Muscle of leg (tissue), 11 donors: ENCODE results near the gene USP12. TPM values are rescaled to one million over a fixed set of nuclear protein-coding genes. Genes with fewer than 3 reads are reported as not detected.

Experiments used
- DNase-seq: peaks from one replicate; pipeline ENCODE4 v3.0.0; 2013
- H3K27ac ChIP-seq: one replicate; pipeline ENCODE4 v1.5.1; 2013; ENCODE audit warnings: mild to moderate bottlenecking, low read length, control low read depth
- H3K27me3 ChIP-seq: one replicate; pipeline ENCODE4 v1.6.1; 2013; ENCODE audit warnings: low read length; ENCODE audit not compliant: control insufficient read depth, insufficient read depth
- H3K36me3 ChIP-seq: one replicate; pipeline ENCODE4 v1.6.1; 2013; ENCODE audit warnings: low read length; ENCODE audit not compliant: control insufficient read depth, insufficient read depth
- H3K4me1 ChIP-seq: one replicate; pipeline ENCODE4 v1.6.1; 2013; ENCODE audit warnings: low read length; ENCODE audit not compliant: control insufficient read depth, insufficient read depth
- H3K4me3 ChIP-seq: one replicate; pipeline ENCODE4 v1.5.1; 2013; ENCODE audit warnings: low read length, control low read depth
- H3K9me3 ChIP-seq: replicated peaks from 2 replicates; pipeline ENCODE4 v1.6.1; 2013; ENCODE audit warnings: low read depth, low read length; ENCODE audit not compliant: control insufficient read depth
- WGBS: methylation state at CpG from one replicate; pipeline ENCODE4 v1.1.5; 2013; ENCODE audit warnings: missing lambda C conversion rate; ENCODE audit not compliant: insufficient coverage; 5-methylcytosine and 5-hydroxymethylcytosine counted together
- polyA plus RNA-seq, 8 donors: library from polyadenylated mRNA; unstranded; fragments of 120-200 nt; gene quantifications; one replicate each; pipeline versions ENCODE4 v1.2.1 to v1.2.3, GENCODE V29; 2013; ENCODE audit warnings: inconsistent platforms in 1 of 8, low replicate concordance in 1 of 8; ENCODE audit not compliant: insufficient read length in 8 of 8, insufficient read depth in 1 of 8
- total RNA-seq: library from RNA; stranded (reverse); fragments of 120-200 nt; gene quantifications from one replicate; pipeline ENCODE4 v1.2.4, GENCODE V29; 2013

USP12 gene
- total and polyA plus RNA-seq, 9 donors, result 17.6 to 24.4 (median 20.9) TPM

- Histone ChIP-seq H3K4me3 (no peak overlapping the region), H3K36me3 (no peaks in the 10 kb centered on the region), H3K9me3 (no peaks in the 10 kb centered on the region), H3K27me3 (no peaks in the 10 kb centered on the region), H3K4me1 (peaks cover 9% of the 10 kb centered on the region), H3K27ac (no peak overlapping the region)
- WGBS, result 100% methylated on average over 1 of the region's 2 CpGs
- DNase-seq, result no peak
Observed at GRCh38 chr13:27057817-27058216, 113.8 kb downstream of the USP12 start.

DNA sequence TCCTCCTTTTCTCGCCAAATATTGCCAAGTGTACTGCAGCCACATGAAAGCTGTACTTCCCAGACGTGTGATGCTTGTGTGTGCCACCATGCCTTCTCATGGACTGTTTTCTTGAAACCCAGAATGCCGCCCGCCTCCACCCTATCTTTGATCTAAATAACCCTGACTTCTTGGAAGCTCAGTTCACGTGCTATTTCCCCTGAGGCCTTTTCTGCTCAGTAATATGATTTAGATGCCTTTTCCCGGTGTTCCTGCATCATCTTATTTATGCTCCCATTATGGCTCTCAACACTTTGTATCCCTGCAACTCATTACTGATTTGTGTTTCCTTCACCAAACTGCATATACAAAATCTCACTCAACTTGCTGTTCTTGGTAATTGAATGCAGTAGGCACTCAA is 116.1 kb downstream of the USP12 start:
- Histone ChIP-seq H3K4me1 (peaks cover 9% of the 10 kb centered on the region), H3K4me3 (no peak overlapping the region), H3K36me3 (no peaks in the 10 kb centered on the region), H3K27ac (no peak overlapping the region), H3K9me3 (no peaks in the 10 kb centered on the region), H3K27me3 (no peaks in the 10 kb centered on the region)
- no peak for DNase-seq
- WGBS, result 43% methylated on average over 5 of the region's 6 CpGs

DNA sequence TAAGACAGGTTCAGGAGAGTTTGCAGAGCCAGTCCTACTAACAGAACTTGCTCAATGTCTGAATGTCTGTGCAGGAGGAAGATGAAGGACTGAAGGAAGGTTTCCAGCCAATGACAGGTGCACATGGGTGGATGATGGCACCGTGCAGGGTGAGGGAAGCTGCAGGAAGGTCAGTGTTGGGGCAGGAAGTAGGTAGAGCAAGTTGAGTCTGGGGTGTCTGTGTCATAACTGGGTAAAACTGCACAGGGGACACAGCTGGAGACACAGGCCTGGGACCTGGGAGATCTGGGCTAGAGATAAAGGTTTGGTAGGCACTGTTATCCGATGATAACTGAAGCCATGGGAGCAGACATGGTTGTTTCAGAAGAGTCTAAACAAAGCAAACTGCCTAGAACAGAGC is 116.9 kb downstream of the USP12 start:
- no peak overlapping the region for H3K27ac ChIP-seq
- H3K9me3 ChIP-seq, result no peaks in the 10 kb centered on the region
- no peaks in the 10 kb centered on the region for H3K36me3 ChIP-seq
- peaks cover 9% of the 10 kb centered on the region for H3K4me1 ChIP-seq
- H3K4me3 ChIP-seq, result no peak overlapping the region
- no peak for DNase-seq
- 89% methylated on average over 2 of the region's 2 CpGs for WGBS
- no peaks in the 10 kb centered on the region for H3K27me3 ChIP-seq

DNA sequence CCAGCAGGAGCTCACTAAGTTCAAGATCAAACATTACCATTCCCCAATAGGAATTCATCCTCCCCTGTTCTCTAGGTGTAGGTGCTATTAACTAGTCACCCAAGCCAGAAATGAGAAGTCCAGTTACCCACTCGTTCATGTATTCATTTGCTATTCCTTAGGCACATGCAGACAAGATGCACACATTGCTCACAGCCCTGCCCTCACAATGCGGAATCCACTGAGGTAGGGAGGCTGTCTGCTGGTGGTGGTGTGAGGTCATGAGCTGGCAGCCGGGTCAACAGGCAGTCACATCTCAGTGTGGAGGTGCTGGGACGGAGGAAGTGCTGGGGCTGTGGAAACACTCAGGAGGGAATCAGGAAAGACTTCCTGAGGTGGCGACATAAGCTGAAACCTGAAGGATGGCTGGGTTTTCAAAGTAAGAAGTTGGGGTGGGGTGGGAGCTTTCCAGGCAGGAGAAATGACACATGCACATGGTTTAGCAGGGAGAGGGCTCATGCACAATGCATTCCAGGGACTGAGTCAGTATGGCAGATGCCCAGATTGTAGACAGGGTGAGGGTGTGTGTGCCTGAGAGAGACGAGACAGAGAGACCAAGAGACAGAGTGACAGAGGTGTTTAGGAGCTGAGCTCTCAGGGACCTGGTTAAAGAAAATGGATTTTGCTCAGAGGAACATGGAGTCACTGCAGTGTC is 117.6 kb downstream of the USP12 start:
- DNase-seq, result peak; percentile 15
- Histone ChIP-seq H3K4me3 (no peak overlapping the region), H3K36me3 (no peaks in the 10 kb centered on the region), H3K4me1 (peaks cover 9% of the 10 kb centered on the region), H3K27me3 (no peaks in the 10 kb centered on the region), H3K9me3 (no peaks in the 10 kb centered on the region), H3K27ac (no peak overlapping the region)
- WGBS, result 71% methylated on average over 5 of the region's 6 CpGs

GRCh38 chr13:27053210-27053884 is 118.3 kb downstream of the USP12 start:
- no peak overlapping the region for H3K4me3 ChIP-seq
- no peak overlapping the region for H3K27ac ChIP-seq
- no peaks in the 10 kb centered on the region for H3K9me3 ChIP-seq
- no peaks in the 10 kb centered on the region for H3K27me3 ChIP-seq
- no peaks in the 10 kb centered on the region for H3K36me3 ChIP-seq
- 39% methylated on average over 6 of the region's 10 CpGs for WGBS
- H3K4me1 ChIP-seq, result peaks cover 9% of the 10 kb centered on the region
- no peak for DNase-seq

DNA sequence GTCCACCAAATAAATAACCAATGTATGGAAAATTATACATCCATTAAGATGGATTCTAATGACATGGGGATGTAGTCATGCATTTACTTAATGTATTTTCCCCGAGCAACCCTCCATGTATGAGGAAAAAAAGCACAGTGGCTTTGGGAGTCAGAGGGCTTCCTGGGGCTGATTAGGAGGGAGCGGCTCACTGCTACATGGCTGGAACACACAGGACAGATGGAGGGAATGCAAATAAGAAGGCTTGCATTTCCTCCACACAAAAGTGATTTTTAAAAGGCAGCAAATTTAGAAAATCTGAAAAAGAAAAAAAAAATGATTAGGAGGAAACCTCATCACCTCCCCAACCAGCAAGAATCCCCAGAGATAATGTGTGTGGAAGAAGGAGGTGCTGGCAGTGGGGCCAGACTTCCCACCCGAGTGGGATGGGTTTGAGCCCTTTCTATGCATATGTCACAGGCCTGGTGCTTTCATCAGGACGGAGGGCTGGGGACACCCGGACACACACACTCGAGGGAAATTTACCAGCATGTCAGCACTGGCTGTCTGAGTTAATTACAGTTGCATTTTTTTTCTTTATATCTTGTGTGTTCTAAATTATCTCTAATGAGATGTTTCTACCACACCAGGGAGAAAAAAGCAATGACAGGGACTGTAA is 118.9 kb downstream of the USP12 start:
- peaks cover 10% of the 10 kb centered on the region for H3K4me1 ChIP-seq
- no peak for DNase-seq
- no peak overlapping the region for H3K27ac ChIP-seq
- H3K27me3 ChIP-seq, result no peaks in the 10 kb centered on the region
- no peaks in the 10 kb centered on the region for H3K36me3 ChIP-seq
- WGBS, result no CpG with 5 or more reads among the region's 6 CpGs
- no peak overlapping the region for H3K4me3 ChIP-seq
- no peaks in the 10 kb centered on the region for H3K9me3 ChIP-seq

GRCh38 chr13:27047081-27047480 is 124.5 kb downstream of the USP12 start:
- Histone ChIP-seq H3K9me3 (no peaks in the 10 kb centered on the region), H3K27me3 (no peaks in the 10 kb centered on the region), H3K27ac (peak overlapping the region; percentile 42), H3K4me3 (no peak overlapping the region), H3K36me3 (no peaks in the 10 kb centered on the region), H3K4me1 (peaks cover 11% of the 10 kb centered on the region)
- WGBS, result 76% methylated on average over 12 of the region's 13 CpGs
- DNase-seq, result peak; percentile 27

GRCh38 chr13:27044837-27045570 is 126.6 kb downstream of the USP12 start:
- no peak for DNase-seq
- Histone ChIP-seq H3K9me3 (no peaks in the 10 kb centered on the region), H3K27me3 (no peaks in the 10 kb centered on the region), H3K4me3 (no peak overlapping the region), H3K27ac (no peak overlapping the region), H3K4me1 (peaks cover 11% of the 10 kb centered on the region), H3K36me3 (no peaks in the 10 kb centered on the region)
- WGBS, result 84% methylated on average over 13 of the region's 15 CpGs

DNA sequence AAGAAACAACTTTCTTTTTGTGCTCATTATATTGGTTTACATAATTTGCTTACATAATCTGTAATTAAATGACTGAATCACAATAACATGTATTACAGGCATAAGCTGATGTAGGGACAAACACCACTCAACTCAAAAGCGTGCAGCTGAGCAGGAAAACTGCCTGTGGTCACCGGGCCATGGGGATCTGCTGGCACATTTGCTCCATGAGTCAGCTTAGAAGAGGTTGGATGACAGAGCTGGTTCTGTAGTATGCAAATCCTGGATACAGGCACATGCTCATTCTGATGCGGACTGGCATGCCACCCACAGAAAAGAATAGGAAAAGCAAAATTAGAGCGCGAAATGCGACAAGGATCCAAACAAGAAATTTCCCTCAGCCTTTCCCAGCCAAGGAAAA is 128.6 kb downstream of the USP12 start:
- DNase-seq, result peak; percentile 75
- Histone ChIP-seq H3K4me3 (no peak overlapping the region), H3K4me1 (peaks cover 11% of the 10 kb centered on the region), H3K36me3 (no peaks in the 10 kb centered on the region), H3K27ac (no peak overlapping the region), H3K27me3 (no peaks in the 10 kb centered on the region), H3K9me3 (no peaks in the 10 kb centered on the region)
- WGBS, result no CpG with 5 or more reads among the region's 6 CpGs

DNA sequence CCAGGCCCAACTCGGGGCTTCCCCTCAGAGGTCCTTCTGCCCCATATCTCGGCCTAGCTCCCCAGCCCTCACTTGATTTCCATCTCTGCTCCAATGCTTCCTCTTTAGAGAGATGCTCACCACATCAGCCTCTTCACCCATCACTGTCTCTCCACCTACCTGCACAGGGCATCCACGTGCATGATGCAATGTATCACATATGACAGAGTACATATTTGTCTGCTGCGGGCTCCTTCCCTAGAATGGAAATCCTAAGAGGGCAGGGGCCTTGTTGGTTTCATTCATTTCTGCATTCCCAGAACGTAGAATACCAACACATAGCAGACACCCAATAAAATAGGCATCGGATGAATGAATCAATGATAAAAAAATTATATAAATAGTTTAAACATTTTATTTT is 130.3 kb downstream of the USP12 start:
- Histone ChIP-seq H3K9me3 (no peaks in the 10 kb centered on the region), H3K36me3 (no peaks in the 10 kb centered on the region), H3K4me3 (no peak overlapping the region), H3K27me3 (no peaks in the 10 kb centered on the region), H3K4me1 (peaks cover 13% of the 10 kb centered on the region), H3K27ac (no peak overlapping the region)
- no peak for DNase-seq
- WGBS, result 87% methylated on average over 3 of the region's 6 CpGs
